ENCODE results near the gene STRN4. TPM values are rescaled to one million over a fixed set of nuclear protein-coding genes. Genes with fewer than 3 reads are reported as not detected.
A peak's percentile ranks its signal among the peaks of the same experiment; 100 is the strongest.

The STRN4 gene
- polyA plus RNA-seq, 3 donors: 37.5 to 239 (median 48.0) TPM

- Mint-ChIP-seq H3K36me3 (peaks cover 81 to 97% of the 10 kb centered on the region in 2 donors), H3K27ac (no peak overlapping the region), H3K4me3 (no peak overlapping the region), H3K4me1 (no peaks in the 10 kb centered on the region), H3K27me3 (ENCODE audit: low read depth in 3 of 3) (peaks cover 0 to 4% (median 2%) of the 10 kb centered on the region in 3 donors), H3K9me3 (peaks cover 0 to 10% (median 2%) of the 10 kb centered on the region in 7 donors)
- H3K27ac ChIP-seq (ENCODE audit: low read depth in 1 of 2, low read length in 2 of 2): no peak overlapping the region
- intact Hi-C loops (cut with micrococcal nuclease): no loop called here
- H3K9me3 ChIP-seq (replicated peaks in 1 of 2; ENCODE audit: control insufficient read depth in 1 of 2, insufficient read depth in 1 of 2, low read length in 2 of 2): peaks cover 0 to 4% of the 10 kb centered on the region in 2 donors
- no peak overlapping the region for H3K9ac ChIP-seq (ENCODE audit: insufficient read depth, low read length, poor library complexity, severe bottlenecking)
- TF ChIP-seq CTCF (IDR thresholded peaks at IDR 0.05): no peak
- DNase-seq: no peak
- no peaks in the 10 kb centered on the region for H3K79me2 ChIP-seq (ENCODE audit: insufficient read depth, low read length)
- H4K20me1 ChIP-seq (ENCODE audit: insufficient read depth, low read length): no peaks in the 10 kb centered on the region
- no peaks in the 10 kb centered on the region for H3K4me1 ChIP-seq (ENCODE audit: control insufficient read depth in 1 of 2, insufficient read depth in 2 of 2, low read length in 2 of 2)
- H3K4me3 ChIP-seq (replicated peaks in 1 of 3; ENCODE audit: low read depth in 2 of 3, low read length in 3 of 3): no peak overlapping the region
- H2AFZ ChIP-seq (ENCODE audit: insufficient read depth, low read depth, low read length, poor library complexity, severe bottlenecking): no peak overlapping the region
- peaks cover 86 to 93% of the 10 kb centered on the region in 2 donors for H3K36me3 ChIP-seq (replicated peaks in 1 of 2; ENCODE audit: control insufficient read depth in 1 of 2, insufficient read depth in 2 of 2, low read length in 2 of 2)
- H3K27me3 ChIP-seq (ENCODE audit: control insufficient read depth in 2 of 2, insufficient read depth in 2 of 2, low read length in 2 of 2): no peaks in the 10 kb centered on the region
- H3K4me2 ChIP-seq (replicated peaks; ENCODE audit: extremely low read depth, low read length, poor library complexity, severe bottlenecking): no peak overlapping the region
- WGBS (ENCODE audit: insufficient coverage): 50% methylated on average over 2 of the region's 2 CpGs
Measured at GRCh38 chr19:46691104-46691503, 55.1 kb downstream of the STRN4 start.

GRCh38 chr19:46689358-46689757 is 56.9 kb downstream of the STRN4 start:
- H3K4me3 ChIP-seq (replicated peaks in 1 of 3; ENCODE audit: low read depth in 2 of 3, low read length in 3 of 3): no peak overlapping the region
- Mint-ChIP-seq H3K9me3 (peaks cover 0 to 10% (median 2%) of the 10 kb centered on the region in 7 donors), H3K27ac (peak overlapping the region in 1 of 7 donors; percentile 36), H3K4me1 (no peaks in the 10 kb centered on the region), H3K36me3 (peaks cover 82 to 97% of the 10 kb centered on the region in 2 donors), H3K4me3 (no peak overlapping the region), H3K27me3 (ENCODE audit: low read depth in 3 of 3) (peaks cover 0 to 4% (median 2%) of the 10 kb centered on the region in 3 donors)
- no peak for TF ChIP-seq CTCF (IDR thresholded peaks at IDR 0.05)
- no peaks in the 10 kb centered on the region for H3K79me2 ChIP-seq (ENCODE audit: insufficient read depth, low read length)
- no peak for DNase-seq
- intact Hi-C loops (cut with micrococcal nuclease): no loop called here
- no peak overlapping the region for H3K4me2 ChIP-seq (replicated peaks; ENCODE audit: extremely low read depth, low read length, poor library complexity, severe bottlenecking)
- no peaks in the 10 kb centered on the region for H4K20me1 ChIP-seq (ENCODE audit: insufficient read depth, low read length)
- no peak overlapping the region for H2AFZ ChIP-seq (ENCODE audit: insufficient read depth, low read depth, low read length, poor library complexity, severe bottlenecking)
- no peaks in the 10 kb centered on the region for H3K4me1 ChIP-seq (ENCODE audit: control insufficient read depth in 1 of 2, insufficient read depth in 2 of 2, low read length in 2 of 2)
- peaks cover 86 to 93% of the 10 kb centered on the region in 2 donors for H3K36me3 ChIP-seq (replicated peaks in 1 of 2; ENCODE audit: control insufficient read depth in 1 of 2, insufficient read depth in 2 of 2, low read length in 2 of 2)
- WGBS (ENCODE audit: insufficient coverage): 98% methylated on average over 8 of the region's 14 CpGs
- H3K27ac ChIP-seq (ENCODE audit: low read depth in 1 of 2, low read length in 2 of 2): no peak overlapping the region
- no peaks in the 10 kb centered on the region for H3K27me3 ChIP-seq (ENCODE audit: control insufficient read depth in 2 of 2, insufficient read depth in 2 of 2, low read length in 2 of 2)
- H3K9me3 ChIP-seq (replicated peaks in 1 of 2; ENCODE audit: control insufficient read depth in 1 of 2, insufficient read depth in 1 of 2, low read length in 2 of 2): peaks cover 0 to 4% of the 10 kb centered on the region in 2 donors
- no peak overlapping the region for H3K9ac ChIP-seq (ENCODE audit: insufficient read depth, low read length, poor library complexity, severe bottlenecking)

Data from CD14-positive monocyte (primary cell).